GM12864 (cell line): ENCODE data around the gene DFFB.

ENCODE experiments used
- DNase-seq: peaks from one replicate; pipeline ENCODE4 v3.0.0-alpha.2; 2011; ENCODE audit warnings: low read depth
- H3K4me3 ChIP-seq: 2 replicates; pipeline ENCODE4 v1.5.1; 2011; ENCODE audit warnings: mild to moderate bottlenecking, low read depth, low read length, control low read depth
- CTCF ChIP-seq: IDR thresholded peaks from 2 replicates; pipeline ENCODE4 v1.5.1; 2011; ENCODE audit warnings: low read depth, mild to moderate bottlenecking, moderate library complexity, low read length, control low read depth, inconsistent platforms; ENCODE audit errors: missing control alignments

DFFB gene

GRCh38 chr1:3886106-3886670 lies 28.9 kb downstream of the DFFB start:
- TF ChIP-seq CTCF, result no peak
- H3K4me3 ChIP-seq, result no peak overlapping the region
- DNase-seq, result no peak

- no peak for TF ChIP-seq CTCF
- no peak overlapping the region for H3K4me3 ChIP-seq
- DNase-seq, result no peak
These were observed 29.4 kb downstream of the DFFB start for GRCh38 chr1:3886691-3887090.

- TF ChIP-seq CTCF, result no peak
- no peak overlapping the region for H3K4me3 ChIP-seq
- no peak for DNase-seq
These were observed 31.0 kb downstream of the DFFB start for GRCh38 chr1:3888301-3888700.

- H3K4me3 ChIP-seq, result no peak overlapping the region
- TF ChIP-seq CTCF, result no peak
- no peak for DNase-seq
These were observed 32.7 kb downstream of the DFFB start for GRCh38 chr1:3889936-3890335.

- TF ChIP-seq CTCF, result no peak
- no peak for DNase-seq
- no peak overlapping the region for H3K4me3 ChIP-seq
These were observed 33.4 kb downstream of the DFFB start for GRCh38 chr1:3890389-3891328.

- DNase-seq, result no peak
- no peak for TF ChIP-seq CTCF
- no peak overlapping the region for H3K4me3 ChIP-seq
These were observed 34.1 kb downstream of the DFFB start for GRCh38 chr1:3891329-3891865.
